Measurements from ENCODE around the gene RETREG1.

GRCh38 chr5:16510098-16510497, 106.7 kb downstream of the RETREG1 start:
- TF ChIP-seq CTCF (IDR thresholded peaks at IDR 0.05; ENCODE audit: extremely low read depth in 1 of 2, insufficient read depth in 1 of 2, low read depth in 1 of 2, low read length in 2 of 2): no peak
- no peak for TF ChIP-seq JUN (IDR thresholded peaks at IDR 0.05; ENCODE audit: borderline replicate concordance, insufficient read depth, insufficient read length, low read depth)
- TF ChIP-seq POLR2A (IDR thresholded peaks at IDR 0.05; ENCODE audit: low read depth, low read length): no peak
- no peak for TF ChIP-seq EZH2 (IDR thresholded peaks at IDR 0.05; ENCODE audit: borderline replicate concordance, low read depth, low read length, severe bottlenecking)
- no peak for TF ChIP-seq POLR2AphosphoS5 (IDR thresholded peaks at IDR 0.05; ENCODE audit: insufficient read depth, low read depth, low read length)
- no peak for TF ChIP-seq GATA2 (IDR thresholded peaks at IDR 0.05; ENCODE audit: insufficient read depth, insufficient read length, low read depth, low read length)
- TF ChIP-seq MYC (IDR thresholded peaks at IDR 0.05; ENCODE audit: low read depth, low read length): no peak
